GM12864 (cell line): ENCODE measurements around the gene CADM2.

Source experiments
- DNase-seq: peaks from one replicate; pipeline ENCODE4 v3.0.0-alpha.2; 2011; ENCODE audit warnings: low read depth
- H3K4me3 ChIP-seq: 2 replicates; pipeline ENCODE4 v1.5.1; 2011; ENCODE audit warnings: mild to moderate bottlenecking, low read depth, low read length, control low read depth
- CTCF ChIP-seq: IDR thresholded peaks from 2 replicates; pipeline ENCODE4 v1.5.1; 2011; ENCODE audit warnings: low read depth, mild to moderate bottlenecking, moderate library complexity, low read length, control low read depth, inconsistent platforms; ENCODE audit errors: missing control alignments

Gene CADM2

DNA sequence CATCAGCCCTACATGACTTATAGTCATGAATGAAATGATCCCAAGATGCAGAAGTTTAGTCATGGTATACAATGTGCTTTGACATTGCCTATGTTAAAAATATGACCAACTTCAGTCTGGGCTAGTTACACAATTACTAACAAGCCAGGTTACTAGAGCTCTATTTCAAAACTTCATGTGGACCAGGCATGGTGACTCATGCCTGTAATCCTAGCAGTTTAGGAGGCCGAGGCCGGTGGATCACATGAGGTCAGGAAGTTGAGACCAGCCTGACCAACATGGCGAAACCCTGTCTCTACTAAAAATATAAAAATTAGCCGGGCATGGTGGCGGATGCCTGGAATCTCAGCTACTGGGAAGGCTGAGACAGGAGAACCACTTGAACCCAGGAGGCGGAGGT, 613.0 kb downstream of the CADM2 start:
- no peak for TF ChIP-seq CTCF
- DNase-seq = no peak

DNA sequence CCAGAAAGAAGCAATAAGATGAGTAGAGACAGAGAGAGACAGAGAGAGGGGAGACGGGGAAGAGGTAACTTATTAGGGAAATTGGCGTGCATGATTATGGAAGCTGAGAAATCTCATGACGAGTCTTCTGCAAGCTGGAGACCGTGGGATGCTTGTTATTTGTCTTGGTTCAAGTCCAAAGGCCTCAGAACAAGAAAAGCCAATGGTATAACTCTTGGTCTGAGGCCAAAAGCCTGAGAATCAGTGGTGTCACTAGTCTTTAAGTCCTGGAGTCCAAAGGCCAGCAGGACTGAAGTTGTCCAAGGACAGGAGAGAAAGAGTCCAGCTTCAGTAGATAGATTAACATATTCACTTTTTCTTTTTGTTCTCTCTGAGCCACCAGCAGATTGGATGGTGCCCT, 613.6 kb downstream of the CADM2 start:
- no peak for TF ChIP-seq CTCF
- H3K4me3 ChIP-seq = no peak overlapping the region
- no peak for DNase-seq

More for the DNA sequence above, 613.0 kb downstream of the CADM2 start:
- no peak overlapping the region for H3K4me3 ChIP-seq

DNA sequence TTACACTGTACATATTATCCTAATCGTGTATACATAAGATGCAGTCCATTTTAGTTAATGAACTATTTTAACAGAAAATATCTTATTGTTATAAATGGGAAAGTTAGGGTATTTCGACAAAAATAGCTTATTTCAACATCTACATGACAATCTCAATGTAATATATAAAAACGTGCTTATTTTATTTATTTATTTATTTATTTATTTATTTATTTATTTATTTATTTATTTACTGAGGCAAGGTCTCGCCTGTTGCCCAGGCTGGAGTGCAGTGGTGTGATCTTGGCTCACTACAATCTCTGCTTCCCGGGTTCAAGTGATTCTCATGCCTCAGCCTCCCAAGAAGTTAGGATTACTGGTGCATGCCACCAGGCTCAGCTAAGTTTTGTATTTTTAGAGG, 614.2 kb downstream of the CADM2 start:
- no peak for TF ChIP-seq CTCF

GRCh38 chr3:85574006-85574705, 615.4 kb downstream of the CADM2 start:
- H3K4me3 ChIP-seq = no peak overlapping the region
- no peak for DNase-seq
- TF ChIP-seq CTCF = no peak

More for the DNA sequence above, 614.2 kb downstream of the CADM2 start:
- no peak overlapping the region for H3K4me3 ChIP-seq
- no peak for DNase-seq

DNA sequence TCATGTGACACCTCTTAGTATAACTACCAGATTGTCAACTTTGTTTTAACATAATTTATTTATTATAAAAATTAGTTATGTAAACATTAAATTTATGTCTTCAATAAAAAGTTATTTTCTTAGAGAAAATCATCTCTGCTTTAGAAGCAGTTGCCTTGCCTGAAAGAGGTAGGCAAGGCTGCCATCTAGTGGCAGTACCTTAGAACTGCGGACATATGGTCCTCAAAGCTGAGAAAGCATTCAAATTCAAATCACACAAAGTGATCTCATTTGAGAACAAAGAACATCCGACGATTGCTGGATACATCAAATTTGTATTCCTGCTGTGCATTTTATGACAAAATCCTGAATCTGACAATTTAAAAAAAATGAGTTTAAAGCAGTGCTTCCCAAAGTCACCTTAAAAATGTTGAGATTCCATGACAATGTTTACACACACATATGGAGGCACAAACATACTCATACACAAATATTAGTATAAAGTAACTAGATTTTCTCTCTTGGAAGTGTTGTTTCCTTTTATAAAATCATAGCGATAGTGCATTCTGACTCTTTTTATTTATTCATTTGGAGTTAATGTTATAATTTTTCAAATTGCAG, 617.4 kb downstream of the CADM2 start:
- no peak overlapping the region for H3K4me3 ChIP-seq
- TF ChIP-seq CTCF = peak; percentile 82
- DNase-seq = peak; percentile 18

DNA sequence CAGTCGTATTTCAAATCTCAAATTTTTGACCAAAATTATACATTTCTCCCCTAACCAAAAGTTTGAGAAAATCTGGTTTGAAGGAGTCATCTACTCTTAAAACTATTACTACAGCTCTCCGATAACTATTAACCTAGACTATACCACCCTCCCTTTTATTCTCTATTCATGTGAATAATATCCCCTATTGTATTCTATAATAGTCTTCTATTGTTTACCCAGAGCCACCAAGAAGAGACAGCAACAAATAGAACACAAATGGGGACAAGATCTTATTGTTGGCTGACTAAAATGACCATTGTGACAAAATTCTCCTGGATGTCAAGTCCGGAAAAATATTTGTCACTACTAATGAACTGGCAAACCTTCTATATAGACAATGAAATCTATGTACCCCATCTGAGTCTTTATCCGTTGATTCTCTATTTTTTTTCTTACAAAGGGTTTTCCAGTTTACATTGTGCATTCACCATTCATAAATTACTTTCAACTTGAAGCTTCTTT, 618.0 kb downstream of the CADM2 start:
- no peak for DNase-seq
- TF ChIP-seq CTCF = no peak
- H3K4me3 ChIP-seq = no peak overlapping the region

GRCh38 chr3:85584779-85585356, 626.1 kb downstream of the CADM2 start:
- TF ChIP-seq CTCF = no peak
- no peak for DNase-seq
- no peak overlapping the region for H3K4me3 ChIP-seq
